H1 (cell line): ENCODE results near the gene ADPRHL1. TPM values are rescaled to one million over a fixed set of nuclear protein-coding genes. Genes with fewer than 3 reads are reported as not detected.

Source experiments
- CHD7 ChIP-seq: fragments of 300-600 bp; sonication (generic); IDR thresholded peaks from 2 replicates; pipeline ENCODE4 v1.7.1; 2012; ENCODE audit warnings: low read length, moderate library complexity, mild to moderate bottlenecking, inconsistent platforms; ENCODE audit not compliant: insufficient replicate concordance
- RBBP5 ChIP-seq: IDR thresholded peaks from 2 replicates; pipeline ENCODE4 v1.7.1; 2012; ENCODE audit warnings: low read depth, mild to moderate bottlenecking, inconsistent platforms, low read length, moderate library complexity, borderline replicate concordance
- polyA plus RNA-seq, 7 experiments: library from polyadenylated mRNA; depleted of rRNA in 3 of 7; stranded (reverse) in 5 of 7; unstranded in 2 of 7; fragments of >200 nt in 5 of 7; fragments of 200-250 nt in 2 of 7; gene quantifications; 1 replicate in 5 of 7; 2 replicates in 1 of 7; 4 replicates in 1 of 7; pipeline versions ENCODE4 v1.2.1 to v1.2.3, GENCODE V29; 2011 to 2013; ENCODE audit warnings: missing spikeins in 2 of 7, mixed read lengths in 2 of 7
- total RNA-seq: library from RNA; stranded (reverse); fragmentation: NEBNext Ultra II Directional; extraction: Animal tissue kit (Norgen Biotek cat#: 25700); gene quantifications from 2 replicates; pipeline ENCODE4 v1.2.1, GENCODE V29; 2021

ADPRHL1 gene
- total and polyA plus RNA-seq, 2 of the 8 experiments (the other 6 are each of a cell fraction or from before 2014, with no cell fraction given) = 0.74 to 1.7 TPM

- no peak for TF ChIP-seq CHD7
- TF ChIP-seq RBBP5 = no peak
Observed at GRCh38 chr13:113369881-113370280, 83.4 kb downstream of the ADPRHL1 start (continued).
